ENCODE data around the gene MB21D2. TPM values are rescaled to one million over a fixed set of nuclear protein-coding genes. Genes with fewer than 3 reads are reported as not detected.

The MB21D2 gene
- total and polyA plus RNA-seq, 2 of the 8 experiments (the other 6 are each of a cell fraction or from before 2014, with no cell fraction given): 10.0 to 21.0 TPM

- no peak for DNase-seq (ENCODE audit: low read depth in 1 of 2, low spot score in 2 of 2)
- H3K27me3 ChIP-seq (replicated peaks in 1 of 4; ENCODE audit: control insufficient read depth in 3 of 4, extremely low read depth in 1 of 4, insufficient read depth in 3 of 4, low read length in 3 of 4): no peaks in the 10 kb centered on the region
- no peak overlapping the region for H2AFZ ChIP-seq (ENCODE audit: low read length)
- no peak overlapping the region for H2BK15ac ChIP-seq (ENCODE audit: low read length)
- no peak overlapping the region for H3K4me2 ChIP-seq (ENCODE audit: insufficient read depth in 1 of 2, low read depth in 2 of 2, low read length in 2 of 2)
- peaks cover 2% of the 10 kb centered on the region; the same call in 1 of the 2 replicates for H3K79me1 ChIP-seq (ENCODE audit: low read depth, low read length)
- no peak overlapping the region for H2BK12ac ChIP-seq (ENCODE audit: low read depth, low read length)
- H4K91ac ChIP-seq (replicated peaks; ENCODE audit: insufficient read length, low read length): no peak overlapping the region
- no peak overlapping the region for H3K23ac ChIP-seq (ENCODE audit: insufficient read length)
- H2AK5ac ChIP-seq (ENCODE audit: low read depth, low read length): 0 out of 2 replicates have a peak overlapping the region, but pooled peaks have one; percentile 32
- H3K56ac ChIP-seq (replicated peaks; ENCODE audit: insufficient read length, low read depth, low read length): no peak overlapping the region
- H3K23me2 ChIP-seq (ENCODE audit: low read depth, low read length): no peaks in the 10 kb centered on the region
- H3K79me2 ChIP-seq (ENCODE audit: control insufficient read depth in 1 of 2, insufficient read depth in 2 of 2, low read length in 2 of 2): peaks cover 0 to 82% of the 10 kb centered on the region in 2 experiments; a peak in 3 of 4 replicates
- peaks cover 0 to 4% of the 10 kb centered on the region in 2 experiments for H4K20me1 ChIP-seq (replicated peaks in 1 of 2; ENCODE audit: control insufficient read depth in 1 of 2, insufficient read depth in 2 of 2, low read length in 2 of 2)
- no peak overlapping the region for H2BK5ac ChIP-seq (ENCODE audit: low read depth, low read length)
- no peak overlapping the region for H3K4ac ChIP-seq (replicated peaks; ENCODE audit: insufficient read length, low read depth, low read length)
- ChIA-PET POLR2A (ENCODE audit: partially characterized antibody) (interaction anchor here (1.3 kb wide), 1 partner anchor 30 kb away, joined by 3 read pairs; no protein-coding TSS in a partner anchor), CTCF (ENCODE audit: partially characterized antibody) (interaction anchor here (1.0 to 1.1 kb wide), 2 partner anchors 12 to 47 kb away, joined by 3 to 4 read pairs; no protein-coding TSS in a partner anchor)
- no peaks in the 10 kb centered on the region for H3K36me3 ChIP-seq (ENCODE audit: control insufficient read depth in 2 of 4, insufficient read depth in 4 of 4, low read length in 3 of 4)
- H3K4me1 ChIP-seq (replicated peaks in 1 of 4; ENCODE audit: control insufficient read depth in 3 of 4, insufficient read depth in 4 of 4, low read length in 3 of 4): peaks cover 1 to 14% (median 10%) of the 10 kb centered on the region in 4 experiments; a peak in 5 of 7 replicates
- no peak overlapping the region for H2BK120ac ChIP-seq (replicated peaks; ENCODE audit: low read depth, low read length)
- no peak overlapping the region for H3K4me3 ChIP-seq (ENCODE audit: extremely low read depth in 1 of 4, insufficient read depth in 2 of 4, low read depth in 3 of 4, low read length in 4 of 4)
- no peak overlapping the region for H3K27ac ChIP-seq (ENCODE audit: low read depth, low read length)
- H4K8ac ChIP-seq (ENCODE audit: extremely low read depth, insufficient read depth, low read length): no peak overlapping the region
- no peak overlapping the region for H3K9ac ChIP-seq (replicated peaks in 1 of 4; ENCODE audit: extremely low read depth in 1 of 4, low read depth in 3 of 4, low read length in 3 of 4)
- H3K9me3 ChIP-seq (ENCODE audit: insufficient read depth in 2 of 2, low read depth in 1 of 2, low read length in 1 of 2): no peaks in the 10 kb centered on the region
- no peak overlapping the region for H3K14ac ChIP-seq (ENCODE audit: insufficient read length)
- no peak overlapping the region for H2BK20ac ChIP-seq (ENCODE audit: low read length)
- no peak overlapping the region for H3K18ac ChIP-seq (ENCODE audit: extremely low read depth, low read length)
- 79% methylated on average over 8 of the region's 8 CpGs; no CpG with 5 or more reads in 1 of the 2 experiments for WGBS, 2 experiments (ENCODE audit: extremely low coverage in 1 of 2, insufficient coverage in 1 of 2, insufficient read length in 1 of 2, insufficient replicate concordance in 2 of 2, low coverage in 1 of 2, low lambda C conversion rate in 2 of 2, missing lambda C conversion rate in 1 of 2)
- H4K5ac ChIP-seq (ENCODE audit: insufficient read length, low read depth, low read length): no peak overlapping the region
- FAIRE-seq: no peak
- TF ChIP-seq TAF7 (optimal IDR thresholded peaks at IDR 0.05; ENCODE audit: borderline replicate concordance, low read depth, low read length) (no peak), RAD21 (IDR thresholded peaks at IDR 0.05 in 1 of 2, conservative IDR thresholded peaks at IDR 0.05 in 1 of 2; ENCODE audit: low read depth in 2 of 2, low read length in 2 of 2) (no peak), SRF (IDR thresholded peaks at IDR 0.05; ENCODE audit: low read depth, low read length) (no peak), EZH2 (IDR thresholded peaks at IDR 0.05; ENCODE audit: low read depth, low read length, severe bottlenecking) (no peak), SP2 (IDR thresholded peaks at IDR 0.05; ENCODE audit: low read length) (no peak), SP4 (IDR thresholded peaks at IDR 0.05; ENCODE audit: low read length) (no peak), SP1 (IDR thresholded peaks at IDR 0.05; ENCODE audit: low read depth, low read length) (no peak), SAP30 (IDR thresholded peaks at IDR 0.05; ENCODE audit: insufficient read depth, insufficient replicate concordance, low read length) (no peak), KDM4A (IDR thresholded peaks at IDR 0.05; ENCODE audit: low read depth, low read length, severe bottlenecking) (no peak)
Observed at GRCh38 chr3:192884777-192885773, 32.6 kb downstream of the MB21D2 start.

Data from H1 (cell line).